CD4-positive, alpha-beta T cell treated with Interleukin-15 for 4 hours (primary cell): ENCODE results near the gene FMNL2.
"Not testable (repeated sequence)": the region's sequence is repeated elsewhere in the genome, so short reads cannot be mapped to it uniquely, and the experiment has no call there.

ENCODE experiments used
- DNase-seq: peaks from one replicate; pipeline ENCODE4 v3.0.0-alpha.2; 2020; ENCODE audit warnings: low spot score

FMNL2 gene

GRCh38 chr2:152376385-152376784, 41.4 kb downstream of the FMNL2 start:
- no peak for DNase-seq

DNA sequence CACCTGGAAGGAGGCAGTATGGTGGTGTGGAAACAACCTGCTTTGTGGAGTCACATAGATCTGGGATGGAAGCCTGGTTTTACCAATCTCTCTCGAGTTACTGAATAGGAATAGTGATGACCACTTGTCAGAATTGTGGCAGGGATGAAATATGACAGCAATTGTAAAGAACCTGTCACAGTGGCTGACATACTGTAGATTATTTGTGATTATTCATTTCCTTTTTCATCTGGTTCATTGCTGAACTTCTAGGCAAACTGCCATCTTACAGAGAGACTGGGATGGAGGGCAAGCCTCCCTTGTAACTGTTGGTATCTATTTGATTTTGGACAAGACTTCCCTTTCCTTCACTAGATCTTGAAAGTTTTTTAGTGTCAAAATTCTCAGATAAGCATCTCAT, 42.0 kb downstream of the FMNL2 start:
- no peak for DNase-seq

DNA sequence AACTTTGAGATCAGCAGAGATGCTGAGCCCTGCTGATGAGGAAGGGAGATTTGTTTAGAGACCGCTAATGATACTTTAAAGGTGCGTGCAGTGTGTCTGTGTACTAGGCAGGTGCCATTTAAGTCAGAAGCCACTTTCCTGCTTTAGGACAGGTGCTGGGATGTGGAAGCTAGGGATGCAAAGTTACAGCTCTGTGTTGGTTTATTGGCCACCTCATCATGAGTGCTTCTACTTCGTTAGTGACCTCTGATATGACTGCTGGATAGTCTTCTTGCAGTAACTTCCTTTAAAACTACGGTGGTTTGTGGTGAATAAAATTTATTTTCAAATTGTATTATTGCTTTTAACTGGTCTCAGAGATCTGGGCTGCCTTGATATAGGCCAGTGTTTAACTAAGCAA, 44.1 kb downstream of the FMNL2 start:
- no peak for DNase-seq

GRCh38 chr2:152380261-152381055, 45.5 kb downstream of the FMNL2 start:
- no peak for DNase-seq

DNA sequence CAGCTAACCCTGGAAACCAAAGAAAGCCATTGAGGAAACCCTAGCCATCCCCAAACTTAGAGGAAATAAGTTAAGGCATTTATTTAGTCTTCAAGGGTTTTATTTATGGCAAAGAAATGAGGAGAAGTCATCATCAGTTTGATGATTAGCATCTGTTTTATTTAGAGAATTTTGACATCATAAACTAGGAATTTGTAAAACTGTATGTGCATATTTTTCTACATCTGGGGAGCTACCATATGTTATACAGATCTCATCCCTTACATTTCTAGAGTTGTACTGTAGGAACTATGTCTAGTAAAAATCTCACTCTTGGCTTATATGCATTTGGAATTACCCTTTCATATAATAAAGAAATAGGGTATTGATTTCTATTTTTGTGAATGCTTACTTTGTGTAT, 48.7 kb downstream of the FMNL2 start:
- DNase-seq = no peak

DNA sequence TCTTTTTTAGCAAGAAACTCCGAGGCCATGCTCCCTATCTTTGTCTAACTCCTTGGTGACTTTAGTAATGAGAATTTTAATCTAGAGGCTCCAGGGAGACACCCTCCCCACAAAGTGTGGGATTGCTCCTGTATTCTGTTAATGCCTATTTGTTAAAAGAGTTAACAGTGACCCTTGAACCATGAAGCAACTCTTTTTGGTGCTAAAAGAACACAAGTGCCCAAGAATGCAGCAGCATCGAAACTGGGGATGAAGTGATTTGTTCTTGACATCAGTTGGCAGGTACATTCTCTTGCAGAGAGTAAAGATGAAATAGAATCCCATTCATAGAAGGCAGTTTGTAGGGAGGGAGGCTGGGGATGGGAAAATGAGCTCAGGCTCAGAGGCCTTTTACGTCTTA, 50.0 kb downstream of the FMNL2 start:
- DNase-seq = no peak

GRCh38 chr2:152385650-152386049, 50.7 kb downstream of the FMNL2 start:
- DNase-seq = no peak

DNA sequence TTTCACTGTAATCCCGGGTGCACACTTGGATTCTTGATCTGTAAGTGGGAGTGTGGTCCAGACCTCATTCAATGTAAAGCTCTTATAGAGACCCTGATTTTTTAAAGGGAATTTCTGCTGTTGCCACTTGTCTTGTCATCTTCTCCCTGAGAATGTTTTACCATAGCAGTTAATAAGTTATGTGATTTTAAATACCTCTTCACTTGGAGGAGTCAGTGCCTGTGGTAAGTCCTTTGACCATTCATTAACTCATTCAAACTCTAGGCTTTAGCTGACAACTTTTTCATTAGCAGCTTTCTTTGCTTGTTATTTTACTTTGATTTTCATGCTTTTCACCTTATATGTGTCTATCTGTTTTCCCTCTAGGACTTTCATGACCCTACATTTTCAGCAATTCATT, 51.3 kb downstream of the FMNL2 start:
- no peak for DNase-seq

DNA sequence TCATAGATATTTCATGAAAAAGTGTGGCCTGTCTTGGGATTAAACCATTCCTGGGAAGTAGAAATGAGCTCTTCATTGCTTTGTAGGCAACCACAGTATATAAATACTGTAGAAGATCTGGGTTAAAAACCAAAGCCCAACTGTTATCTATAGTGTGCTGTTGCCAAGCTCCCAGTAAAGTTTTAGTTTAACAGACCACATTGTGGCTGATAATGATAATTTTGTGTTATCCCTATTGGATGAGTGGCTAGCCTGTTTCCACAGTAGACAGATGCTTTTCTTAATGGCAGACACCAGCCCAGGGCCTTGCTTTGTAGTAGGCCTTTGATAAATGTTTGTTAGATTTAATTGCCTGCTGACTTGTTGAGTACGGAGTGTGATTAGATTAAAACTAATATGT, 52.1 kb downstream of the FMNL2 start:
- DNase-seq = no peak

DNA sequence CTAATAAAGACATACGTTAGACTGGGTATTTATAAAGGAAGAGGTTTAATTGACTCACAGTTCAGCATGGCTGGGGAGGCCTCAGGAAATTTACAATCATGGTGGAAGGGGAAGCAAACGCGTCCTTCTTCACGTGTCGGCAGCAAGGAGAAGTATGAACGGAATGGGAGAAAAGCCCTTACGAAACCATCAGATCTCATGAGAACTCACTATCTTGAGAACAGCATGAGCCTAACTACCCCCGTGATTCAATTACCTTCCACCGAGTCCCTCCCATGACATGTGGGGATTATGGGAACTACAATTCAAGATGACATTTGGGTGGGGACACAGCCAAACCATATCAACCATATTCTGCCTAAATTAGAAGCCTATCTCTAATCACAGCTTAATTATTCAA, 53.3 kb downstream of the FMNL2 start:
- DNase-seq = not testable (repeated sequence)

GRCh38 chr2:152389483-152389882, 54.5 kb downstream of the FMNL2 start:
- no peak for DNase-seq

- DNase-seq = no peak
Observed at GRCh38 chr2:152390837-152391236, 55.9 kb downstream of the FMNL2 start.

GRCh38 chr2:152391318-152391717, 56.3 kb downstream of the FMNL2 start:
- no peak for DNase-seq

GRCh38 chr2:152393377-152393776, 58.4 kb downstream of the FMNL2 start:
- no peak for DNase-seq

- no peak for DNase-seq
Observed at GRCh38 chr2:152394326-152394725, 59.4 kb downstream of the FMNL2 start.

- no peak for DNase-seq
Observed at GRCh38 chr2:152395103-152395502, 60.1 kb downstream of the FMNL2 start.

DNA sequence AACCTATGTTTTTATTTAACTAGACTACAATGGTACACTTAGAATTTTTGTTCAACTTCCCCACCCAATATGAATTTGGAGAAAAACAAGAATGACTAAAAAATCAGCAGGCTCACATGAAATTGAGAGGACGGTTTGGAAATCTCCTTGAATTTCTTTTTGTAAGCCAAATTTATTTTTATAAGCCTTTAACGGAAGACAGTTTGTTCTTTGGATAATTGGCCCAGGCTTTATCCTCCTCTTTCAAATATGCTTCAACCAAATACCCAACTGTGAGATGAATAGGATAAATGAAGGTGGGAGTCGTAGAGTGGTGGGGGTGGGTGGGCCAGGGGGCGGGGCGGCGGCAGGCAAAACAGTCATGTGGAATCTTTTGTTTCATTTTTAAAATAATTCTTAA, 60.6 kb downstream of the FMNL2 start:
- no peak for DNase-seq

DNA sequence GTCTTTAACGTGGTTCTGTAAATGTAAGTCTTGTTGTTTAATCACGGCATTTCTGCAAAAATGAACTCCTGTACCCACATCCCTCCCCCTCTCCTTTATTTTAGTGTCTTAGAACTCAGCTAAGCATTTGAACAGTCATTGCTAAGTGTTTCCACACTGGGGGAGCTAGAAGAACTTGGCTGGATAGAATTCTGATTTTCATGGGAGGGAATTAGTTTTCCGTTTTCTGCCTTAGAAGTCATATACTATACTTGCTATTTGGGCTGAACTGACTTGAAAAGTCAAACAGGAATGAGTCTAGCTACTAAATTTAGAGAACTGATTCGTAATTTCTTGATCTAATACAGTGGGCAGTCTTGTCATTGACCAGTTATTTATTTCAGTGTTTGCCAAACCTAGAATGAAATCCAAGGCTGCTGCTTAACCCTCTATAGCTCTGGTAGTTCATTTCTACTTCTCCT, 61.1 kb downstream of the FMNL2 start:
- no peak for DNase-seq

DNA sequence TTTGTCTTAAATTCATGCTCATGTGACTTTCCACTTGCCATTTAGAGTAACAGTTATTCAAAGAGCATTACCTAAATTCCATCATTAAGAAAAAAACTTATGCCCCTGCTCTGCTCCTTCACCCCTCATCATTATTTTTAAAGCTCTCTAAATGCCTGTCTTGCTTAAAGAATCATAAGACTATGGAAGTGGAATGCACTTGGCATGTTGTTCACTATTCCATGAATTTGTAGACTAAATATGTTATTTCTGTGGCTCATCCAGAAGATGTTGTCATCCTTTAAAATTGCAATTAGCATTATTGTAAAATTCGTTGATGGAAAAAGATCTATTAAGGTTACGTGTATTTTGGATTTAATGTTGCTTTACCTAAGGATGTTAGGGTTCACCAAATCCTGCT, 61.8 kb downstream of the FMNL2 start:
- no peak for DNase-seq

DNA sequence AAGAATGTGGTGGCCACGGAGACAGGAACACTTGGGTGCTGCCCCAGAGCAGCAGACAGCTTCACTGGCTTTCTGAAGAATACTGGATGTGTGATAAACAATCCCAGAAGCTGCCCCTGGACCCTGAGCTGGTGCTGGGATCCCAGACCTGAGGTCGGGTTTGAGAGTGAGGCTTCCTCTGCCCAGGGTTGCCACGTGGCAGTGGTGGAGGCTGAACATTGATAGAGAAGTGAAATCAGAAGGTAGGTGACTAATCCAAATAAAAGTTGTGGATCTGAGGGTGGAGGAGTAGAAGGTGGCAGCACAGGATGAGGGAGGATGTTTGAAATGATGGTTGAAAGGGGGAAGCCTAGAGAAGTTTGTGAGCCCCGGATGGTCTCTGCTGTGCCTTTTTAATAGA, 64.0 kb downstream of the FMNL2 start:
- no peak for DNase-seq

DNA sequence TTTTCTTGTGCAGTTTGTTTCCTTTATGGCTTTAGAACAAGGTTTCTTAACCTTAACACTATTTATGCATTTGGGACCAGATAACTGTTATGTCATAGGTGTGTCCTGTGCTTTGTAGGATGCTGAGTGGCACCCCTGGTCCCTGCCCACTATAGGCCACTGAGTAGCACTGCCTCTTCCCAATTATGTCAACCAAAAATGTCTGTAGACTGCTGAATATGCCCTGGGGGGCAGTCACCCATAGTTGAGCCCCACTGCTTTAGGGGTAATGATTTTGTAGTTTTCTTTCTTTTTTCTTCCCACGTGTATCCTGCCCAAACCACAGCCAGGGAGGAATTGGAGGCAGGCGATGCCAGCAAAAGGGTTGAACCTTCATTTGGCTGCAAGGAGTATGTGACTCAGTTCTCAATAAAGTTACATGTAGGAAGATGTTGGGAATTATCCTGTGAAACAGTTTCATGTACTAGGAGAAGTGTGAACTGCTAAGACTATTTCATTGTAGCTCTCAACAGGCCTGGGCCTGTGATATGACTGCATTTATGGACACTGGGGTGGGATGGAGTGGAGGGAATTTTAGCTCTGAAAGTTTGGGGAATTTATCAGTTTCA, 65.7 kb downstream of the FMNL2 start:
- DNase-seq = no peak

DNA sequence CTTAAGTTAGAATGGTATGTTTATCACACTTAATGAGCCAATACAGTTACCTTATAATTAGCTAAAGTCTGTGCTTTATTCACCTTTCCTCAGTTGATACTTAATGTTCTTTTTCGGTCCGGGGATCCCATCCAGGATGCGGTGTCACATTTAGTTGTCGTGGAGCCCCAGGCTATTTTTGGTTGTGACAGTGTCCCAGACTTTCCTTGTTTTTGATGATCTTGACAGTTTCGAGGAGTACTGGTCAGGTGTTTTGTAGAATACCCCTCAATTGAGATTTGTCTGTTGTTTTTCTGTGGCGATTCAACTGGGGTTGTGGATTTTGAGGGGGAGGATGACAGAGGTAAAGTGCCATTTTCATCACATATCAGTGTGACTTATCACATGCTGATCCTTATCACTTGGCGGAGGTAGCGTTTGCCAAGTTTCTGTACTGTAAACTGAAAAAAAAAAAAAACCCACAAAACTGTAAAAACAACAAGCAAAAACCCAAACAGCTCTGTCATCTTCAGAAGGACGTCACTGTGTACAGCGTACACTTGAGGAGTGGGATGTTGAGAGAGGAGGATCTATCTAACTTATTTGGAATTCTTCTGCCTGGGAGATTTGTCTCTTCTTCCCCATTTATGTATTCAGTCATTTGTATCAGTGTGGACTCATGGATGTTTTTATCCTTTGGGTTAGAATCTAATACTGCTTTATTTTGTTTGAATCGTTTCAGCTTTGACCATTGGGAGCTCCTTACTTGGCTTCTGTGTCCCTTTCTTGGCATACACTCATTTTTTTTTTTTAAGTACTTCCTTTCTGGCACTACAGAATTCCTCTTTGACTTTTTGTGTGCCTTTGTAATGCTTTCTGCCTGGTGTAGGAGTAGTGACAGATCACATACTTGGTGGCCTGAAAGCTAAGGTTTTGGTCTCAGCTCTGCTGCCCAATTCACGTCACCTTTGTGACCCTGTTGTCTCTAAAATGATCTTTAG, 68.1 kb downstream of the FMNL2 start:
- no peak for DNase-seq
